Measurements from ENCODE around the gene CENPO. TPM values are rescaled to one million over a fixed set of nuclear protein-coding genes. Genes with fewer than 3 reads are reported as not detected.

CENPO gene
- total and polyA plus RNA-seq, 2 donors (not counting 1 experiment from before 2014, with no cell fraction given), result 9.1 to 12.7 TPM

GRCh38 chr2:24870891-24871705 lies 77.9 kb downstream of the CENPO start:
- Histone ChIP-seq H3K36me3 (ENCODE audit: control insufficient read depth, insufficient read depth, low read length) (no peaks in the 10 kb centered on the region), H2AFZ (ENCODE audit: low read length) (no peak overlapping the region), H3K9ac (ENCODE audit: insufficient read depth, low read length) (no peak overlapping the region), H3K27me3 (ENCODE audit: control insufficient read depth, insufficient read depth, low read length) (no peaks in the 10 kb centered on the region), H3K4me2 (ENCODE audit: extremely low read depth, insufficient read depth, low read length) (no peak overlapping the region), H4K20me1 (ENCODE audit: control insufficient read depth, extremely low read depth, insufficient read depth, low read length) (no peaks in the 10 kb centered on the region), H3K79me2 (ENCODE audit: control insufficient read depth, insufficient read depth, low read length) (no peaks in the 10 kb centered on the region), H3K4me3 (replicated peaks in 1 of 4; ENCODE audit: control extremely low read depth in 1 of 4, insufficient read depth in 1 of 4, low read depth in 3 of 4, low read length in 4 of 4) (no peak overlapping the region), H3K27ac (ENCODE audit: insufficient read depth, low read length) (peak overlapping the region; percentile 67), H3K9me3 (ENCODE audit: control insufficient read depth, insufficient read depth, low read depth, low read length) (no peaks in the 10 kb centered on the region), H3K4me1 (ENCODE audit: control insufficient read depth, extremely low read depth, insufficient read depth, low read length) (peaks cover 21% of the 10 kb centered on the region)
- DNase-seq (ENCODE audit: low read depth in 2 of 2), result no peak
- no peak for TF ChIP-seq CTCF (conservative IDR thresholded peaks at IDR 0.05 in 1 of 2, IDR thresholded peaks at IDR 0.05 in 1 of 2; ENCODE audit: low read depth in 1 of 2, low read length in 2 of 2)
- TF ChIP-seq EZH2 (IDR thresholded peaks at IDR 0.05; ENCODE audit: low read length, missing control alignments), result no peak

- Histone ChIP-seq H3K9ac (ENCODE audit: insufficient read depth, low read length) (no peak overlapping the region), H3K79me2 (ENCODE audit: control insufficient read depth, insufficient read depth, low read length) (no peaks in the 10 kb centered on the region), H3K4me1 (ENCODE audit: control insufficient read depth, extremely low read depth, insufficient read depth, low read length) (peaks cover 21% of the 10 kb centered on the region), H4K20me1 (ENCODE audit: control insufficient read depth, extremely low read depth, insufficient read depth, low read length) (no peaks in the 10 kb centered on the region), H3K9me3 (ENCODE audit: control insufficient read depth, insufficient read depth, low read depth, low read length) (no peaks in the 10 kb centered on the region), H2AFZ (ENCODE audit: low read length) (no peak overlapping the region), H3K27me3 (ENCODE audit: control insufficient read depth, insufficient read depth, low read length) (no peaks in the 10 kb centered on the region), H3K36me3 (ENCODE audit: control insufficient read depth, insufficient read depth, low read length) (no peaks in the 10 kb centered on the region), H3K4me2 (ENCODE audit: extremely low read depth, insufficient read depth, low read length) (no peak overlapping the region), H3K27ac (ENCODE audit: insufficient read depth, low read length) (peak overlapping the region; percentile 67), H3K4me3 (replicated peaks in 1 of 4; ENCODE audit: control extremely low read depth in 1 of 4, insufficient read depth in 1 of 4, low read depth in 3 of 4, low read length in 4 of 4) (no peak overlapping the region)
- DNase-seq (ENCODE audit: low read depth in 2 of 2), result peak in 1 of 2 donors; percentile 56
- TF ChIP-seq EZH2 (IDR thresholded peaks at IDR 0.05; ENCODE audit: low read length, missing control alignments), result no peak
- TF ChIP-seq CTCF (conservative IDR thresholded peaks at IDR 0.05 in 1 of 2, IDR thresholded peaks at IDR 0.05 in 1 of 2; ENCODE audit: low read depth in 1 of 2, low read length in 2 of 2), result no peak
These were observed 78.7 kb downstream of the CENPO start for GRCh38 chr2:24871852-24872333.

Other genes starting within 250 kb of the CENPO start
- gene PTRHD1, start within 50 bp of the CENPO start, total RNA-seq, result 23.6 and 29.9 TPM in 2 replicates
- gene PTRHD1, start within 50 bp of the CENPO start, polyA plus RNA-seq, result 22.5 and 26.3 TPM in 2 replicates
- 33.0 and 33.4 TPM in 2 replicates for gene ADCY3, start 126.8 kb downstream of the CENPO start, total RNA-seq
- 48.4 and 90.2 TPM in 2 replicates for gene ADCY3, start 126.8 kb downstream of the CENPO start, polyA plus RNA-seq
- gene DNAJC27, start 178.5 kb downstream of the CENPO start, total RNA-seq, result 5.1 and 7.3 TPM in 2 replicates
- 3.6 and 5.0 TPM in 2 replicates for gene DNAJC27, start 178.5 kb downstream of the CENPO start, polyA plus RNA-seq
- 0.50 and 0.51 TPM in 2 replicates for gene EFR3B, start 248.7 kb downstream of the CENPO start, total RNA-seq
- gene EFR3B, start 248.7 kb downstream of the CENPO start, polyA plus RNA-seq, result 0.03 and 0.24 TPM in 2 replicates

All from fibroblast of lung (primary cell).